Panc1 (cell line): Measurements from ENCODE around the gene ENHO. TPM values are rescaled to one million over a fixed set of nuclear protein-coding genes. Genes with fewer than 3 reads are reported as not detected.

ENCODE experiments used
- ATAC-seq: fragments of 200-7000 bp; cut with Tn5 transposase; 2 replicates; pipeline ENCODE4 v1.9.1; 2020; ENCODE audit warnings: mild to moderate bottlenecking, moderate library complexity
- BruUV-seq: library from RNA; stranded (reverse); fragments of 400-500 nt; replicated peaks from 2 replicates; lab custom pipeline; 2021; lab: Mats Ljungman, UMichigan
- CTCF ChIA-PET: fragments of 300-600 bp; sonication (Branson Sonifier 250); formaldehyde crosslinking; loops from one replicate; lab custom pipeline; 2022; ENCODE audit warnings: antibody characterized with exemption; lab: Charles Lee
- POLR2A ChIA-PET: fragments of 300-600 bp; sonication (Branson Sonifier 250); formaldehyde crosslinking; loops from one replicate; lab custom pipeline; 2022; ENCODE audit warnings: antibody characterized with exemption; lab: Charles Lee
- DNase-seq: peaks from one replicate; pipeline ENCODE4 v3.0.0-alpha.2; 2010; ENCODE audit warnings: low read depth, low spot score
- H3K27ac ChIP-seq: 2 replicates; pipeline ENCODE4 v1.5.1; 2011; ENCODE audit warnings: mild to moderate bottlenecking, low read length, inconsistent platforms
- H3K27me3 ChIP-seq: fragments of 200-500 bp; sonication (Bioruptor generic); 2 replicates; pipeline ENCODE4 v1.6.0; 2014; ENCODE audit warnings: low read length, inconsistent platforms; ENCODE audit not compliant: control insufficient read depth, insufficient read depth
- H3K36me3 ChIP-seq: fragments of 200-500 bp; sonication (Bioruptor generic); 2 replicates; pipeline ENCODE4 v1.5.1; 2014; ENCODE audit warnings: inconsistent platforms, mild to moderate bottlenecking, low read length, moderate library complexity; ENCODE audit not compliant: control insufficient read depth, insufficient read depth
- H3K4me1 ChIP-seq: 2 replicates; pipeline ENCODE4 v1.5.1; 2011; ENCODE audit warnings: inconsistent platforms, mild to moderate bottlenecking, low read length, moderate library complexity; ENCODE audit not compliant: control insufficient read depth, insufficient read depth
- H3K4me3 ChIP-seq, 2 experiments: 2 replicates each; pipeline ENCODE4 v1.5.1; 2011 to 2012; ENCODE audit warnings: low read depth in 2 of 2, low read length in 2 of 2, mild to moderate bottlenecking in 2 of 2, inconsistent platforms in 1 of 2, moderate library complexity in 1 of 2
- H3K9me3 ChIP-seq: fragments of 200-500 bp; sonication (Bioruptor generic); 2 replicates; pipeline ENCODE4 v1.5.1; 2014; ENCODE audit warnings: low read depth, mild to moderate bottlenecking, inconsistent platforms, low read length, moderate library complexity; ENCODE audit not compliant: control insufficient read depth, insufficient read depth
- POLR2AphosphoS5 ChIP-seq: IDR thresholded peaks from 2 replicates; pipeline ENCODE4 v1.6.1; 2012; ENCODE audit warnings: mild to moderate bottlenecking, low read depth, low read length, moderate library complexity
- SIN3A ChIP-seq: IDR thresholded peaks from 2 replicates; pipeline ENCODE4 v1.6.1; 2012; ENCODE audit warnings: low read depth, mild to moderate bottlenecking, low read length, moderate library complexity, borderline replicate concordance; ENCODE audit not compliant: insufficient read depth
- TCF7L2 ChIP-seq: IDR thresholded peaks from 2 replicates; pipeline ENCODE4 v1.6.1; 2011; ENCODE audit warnings: mild to moderate bottlenecking, low read depth, low read length, inconsistent platforms
- in situ Hi-C: cut with HindIII; loops from 2 replicates; pipeline ENCODE4 v1.10.0; 2016; ENCODE audit warnings: low sequenced_read_pairs, low pct_unique_long_range_greater_than_20kb
- intact Hi-C: fragments of 100-400 bp; cut with micrococcal nuclease; formaldehyde crosslinking; loops from one replicate; pipeline ENCODE4 v1.10.0; 2022; ENCODE audit not compliant: unreplicated experiment
- total RNA-seq: library from RNA; stranded (reverse); gene quantifications from one replicate; pipeline ENCODE4 v1.2.1, GENCODE V29; 2021; ENCODE audit not compliant: unreplicated experiment
- TF ChIP-seq, protein P1 (sequence below), 2 experiments: IDR thresholded peaks; 2 replicates each; pipeline ENCODE4 v1.6.1; 2011 to 2012; ENCODE audit warnings: low read depth in 2 of 2, control low read depth in 1 of 2, low read length in 1 of 2, mild to moderate bottlenecking in 1 of 2, moderate library complexity in 1 of 2; ENCODE audit not compliant: insufficient read depth in 1 of 2
- TF ChIP-seq, protein P2 (sequence below): fragments of 450-650 bp; IDR thresholded peaks from 2 replicates; pipeline ENCODE4 v1.5.1; 2017; ENCODE audit warnings: mild to moderate bottlenecking

Gene ENHO
- total RNA-seq, 1 experiment from 2014 or later: 7.2 TPM

DNA sequence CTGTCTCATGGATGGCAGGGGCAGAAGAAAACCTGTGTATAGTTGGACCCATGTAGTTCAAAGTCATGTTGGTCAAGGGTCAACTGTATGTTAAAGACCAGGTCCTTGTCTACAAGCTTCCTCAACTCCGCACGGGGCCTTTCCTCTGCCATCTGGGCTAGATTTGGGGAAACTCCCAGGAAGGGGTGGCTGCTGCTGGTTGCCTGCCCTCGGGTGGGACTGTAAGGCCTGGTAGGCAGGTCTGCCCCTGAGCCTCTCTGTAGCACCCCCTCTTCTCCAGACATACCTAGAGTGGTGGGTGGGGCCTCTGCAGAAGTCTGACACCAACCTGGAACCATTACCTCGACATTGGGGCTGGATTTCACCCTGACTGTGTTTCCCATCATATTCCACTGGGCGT is 15.2 kb downstream of the ENHO start:
- Histone ChIP-seq H3K9me3 (no peaks in the 10 kb centered on the region), H3K36me3 (no peaks in the 10 kb centered on the region), H3K27me3 (no peaks in the 10 kb centered on the region), H3K4me1 (peaks cover 9% of the 10 kb centered on the region; the same call in 1 of the 2 replicates), H3K4me3 (no peak overlapping the region), H3K27ac (no peak overlapping the region)
- no TSS peak for BruUV-seq
- DNase-seq: no peak
- in situ Hi-C loops (no loop called here), intact Hi-C loops (no loop called here)
- ATAC-seq: no peak
- POLR2A ChIA-PET: no interaction called here
- CTCF ChIA-PET: no interaction called here
- TF ChIP-seq TCF7L2: no peak
- TF ChIP-seq SIN3A: no peak

DNA sequence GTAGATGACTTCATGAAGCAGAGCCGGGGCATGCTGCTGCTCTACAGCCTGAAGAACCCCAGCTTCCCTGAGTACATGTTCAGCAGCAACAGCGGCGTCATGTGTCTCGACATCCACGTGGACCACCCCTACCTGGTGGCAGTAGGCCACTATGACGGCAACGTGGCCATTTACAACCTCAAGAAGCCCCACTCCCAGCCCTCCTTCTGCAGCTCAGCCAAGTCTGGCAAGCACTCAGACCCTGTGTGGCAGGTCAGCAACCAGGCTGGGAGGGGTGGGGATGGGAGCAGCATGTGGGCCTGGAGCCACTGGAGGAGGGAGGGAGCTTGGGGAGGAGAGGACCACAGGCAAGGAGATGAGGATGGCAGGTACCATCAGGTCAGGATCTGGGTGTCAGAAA is 16.2 kb downstream of the ENHO start:
- Histone ChIP-seq H3K27me3 (no peaks in the 10 kb centered on the region), H3K27ac (no peak overlapping the region), H3K36me3 (no peaks in the 10 kb centered on the region), H3K4me3 (no peak overlapping the region), H3K9me3 (no peaks in the 10 kb centered on the region), H3K4me1 (peaks cover 14% of the 10 kb centered on the region)
- TF ChIP-seq, protein P1, sequence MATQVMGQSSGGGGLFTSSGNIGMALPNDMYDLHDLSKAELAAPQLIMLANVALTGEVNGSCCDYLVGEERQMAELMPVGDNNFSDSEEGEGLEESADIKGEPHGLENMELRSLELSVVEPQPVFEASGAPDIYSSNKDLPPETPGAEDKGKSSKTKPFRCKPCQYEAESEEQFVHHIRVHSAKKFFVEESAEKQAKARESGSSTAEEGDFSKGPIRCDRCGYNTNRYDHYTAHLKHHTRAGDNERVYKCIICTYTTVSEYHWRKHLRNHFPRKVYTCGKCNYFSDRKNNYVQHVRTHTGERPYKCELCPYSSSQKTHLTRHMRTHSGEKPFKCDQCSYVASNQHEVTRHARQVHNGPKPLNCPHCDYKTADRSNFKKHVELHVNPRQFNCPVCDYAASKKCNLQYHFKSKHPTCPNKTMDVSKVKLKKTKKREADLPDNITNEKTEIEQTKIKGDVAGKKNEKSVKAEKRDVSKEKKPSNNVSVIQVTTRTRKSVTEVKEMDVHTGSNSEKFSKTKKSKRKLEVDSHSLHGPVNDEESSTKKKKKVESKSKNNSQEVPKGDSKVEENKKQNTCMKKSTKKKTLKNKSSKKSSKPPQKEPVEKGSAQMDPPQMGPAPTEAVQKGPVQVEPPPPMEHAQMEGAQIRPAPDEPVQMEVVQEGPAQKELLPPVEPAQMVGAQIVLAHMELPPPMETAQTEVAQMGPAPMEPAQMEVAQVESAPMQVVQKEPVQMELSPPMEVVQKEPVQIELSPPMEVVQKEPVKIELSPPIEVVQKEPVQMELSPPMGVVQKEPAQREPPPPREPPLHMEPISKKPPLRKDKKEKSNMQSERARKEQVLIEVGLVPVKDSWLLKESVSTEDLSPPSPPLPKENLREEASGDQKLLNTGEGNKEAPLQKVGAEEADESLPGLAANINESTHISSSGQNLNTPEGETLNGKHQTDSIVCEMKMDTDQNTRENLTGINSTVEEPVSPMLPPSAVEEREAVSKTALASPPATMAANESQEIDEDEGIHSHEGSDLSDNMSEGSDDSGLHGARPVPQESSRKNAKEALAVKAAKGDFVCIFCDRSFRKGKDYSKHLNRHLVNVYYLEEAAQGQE (IDR thresholded peaks at IDR 0.05; ENCODE audit: insufficient read depth in 1 of 2, low read depth in 2 of 2, low read length in 1 of 2): no peak
- TF ChIP-seq TCF7L2 (no peak), POLR2AphosphoS5 (no peak)
- CTCF ChIA-PET: interaction anchor here (0.6 kb wide), 1 partner anchor 66 kb away, joined by 6 read pairs; no protein-coding TSS in a partner anchor
- POLR2A ChIA-PET: interaction anchor here (0.5 kb wide), 1 partner anchor 97 kb away, joined by 4 read pairs; no protein-coding TSS in a partner anchor
- in situ Hi-C loops (no loop called here), intact Hi-C loops (no loop called here)
- DNase-seq (no peak), ATAC-seq (no peak)
- BruUV-seq: no TSS peak

DNA sequence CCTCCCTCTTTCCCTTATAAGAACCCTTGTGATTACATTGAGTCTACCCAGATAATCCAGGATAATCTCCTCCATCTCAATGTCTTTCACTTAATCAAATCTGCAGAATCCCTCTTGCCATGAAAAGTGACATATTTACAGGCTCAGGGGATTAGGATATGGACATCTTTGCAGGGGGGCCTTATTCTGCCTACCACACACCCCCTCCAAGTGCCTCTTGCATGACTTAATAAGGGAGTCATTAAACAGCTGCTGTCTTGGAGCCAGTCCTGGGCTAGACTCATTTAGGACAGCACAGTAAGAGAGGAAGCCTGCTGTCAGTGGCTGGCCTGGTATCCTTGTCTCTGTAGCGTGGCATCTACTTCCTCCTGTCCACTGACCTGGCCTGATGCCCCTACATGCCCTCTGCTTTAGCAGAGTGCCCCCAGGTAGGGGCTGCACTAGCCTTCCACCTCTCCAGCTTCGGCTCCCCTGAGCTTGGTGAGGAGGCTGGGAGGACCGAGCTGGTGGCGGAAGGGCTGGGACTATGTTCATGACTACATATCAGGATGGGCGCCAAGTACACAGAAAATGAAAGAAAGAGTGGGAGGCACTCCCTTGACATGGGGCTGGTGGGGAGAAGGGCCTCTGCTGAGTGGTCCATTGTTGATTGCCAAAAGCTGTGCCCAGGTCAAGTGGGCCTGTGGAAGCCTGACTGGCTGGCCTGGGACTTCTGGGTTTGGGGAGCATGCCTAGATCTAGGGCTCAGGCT is 17.2 kb downstream of the ENHO start:
- Histone ChIP-seq H3K36me3 (no peaks in the 10 kb centered on the region), H3K27ac (no peak overlapping the region), H3K4me1 (peaks cover 14% of the 10 kb centered on the region), H3K4me3 (no peak overlapping the region), H3K9me3 (no peaks in the 10 kb centered on the region), H3K27me3 (no peaks in the 10 kb centered on the region)
- ChIA-PET CTCF (no interaction called here), POLR2A (no interaction called here)
- ATAC-seq (no peak), DNase-seq (no peak)
- in situ Hi-C loops: no loop called here
- intact Hi-C loops: no loop called here
- TF ChIP-seq SIN3A (no peak), TCF7L2 (no peak), POLR2AphosphoS5 (no peak)
- TF ChIP-seq, protein P1 (IDR thresholded peaks at IDR 0.05; ENCODE audit: insufficient read depth in 1 of 2, low read depth in 2 of 2, low read length in 1 of 2): no peak
- TF ChIP-seq, protein P2, sequence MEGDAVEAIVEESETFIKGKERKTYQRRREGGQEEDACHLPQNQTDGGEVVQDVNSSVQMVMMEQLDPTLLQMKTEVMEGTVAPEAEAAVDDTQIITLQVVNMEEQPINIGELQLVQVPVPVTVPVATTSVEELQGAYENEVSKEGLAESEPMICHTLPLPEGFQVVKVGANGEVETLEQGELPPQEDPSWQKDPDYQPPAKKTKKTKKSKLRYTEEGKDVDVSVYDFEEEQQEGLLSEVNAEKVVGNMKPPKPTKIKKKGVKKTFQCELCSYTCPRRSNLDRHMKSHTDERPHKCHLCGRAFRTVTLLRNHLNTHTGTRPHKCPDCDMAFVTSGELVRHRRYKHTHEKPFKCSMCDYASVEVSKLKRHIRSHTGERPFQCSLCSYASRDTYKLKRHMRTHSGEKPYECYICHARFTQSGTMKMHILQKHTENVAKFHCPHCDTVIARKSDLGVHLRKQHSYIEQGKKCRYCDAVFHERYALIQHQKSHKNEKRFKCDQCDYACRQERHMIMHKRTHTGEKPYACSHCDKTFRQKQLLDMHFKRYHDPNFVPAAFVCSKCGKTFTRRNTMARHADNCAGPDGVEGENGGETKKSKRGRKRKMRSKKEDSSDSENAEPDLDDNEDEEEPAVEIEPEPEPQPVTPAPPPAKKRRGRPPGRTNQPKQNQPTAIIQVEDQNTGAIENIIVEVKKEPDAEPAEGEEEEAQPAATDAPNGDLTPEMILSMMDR: no peak
- no TSS peak for BruUV-seq
